ENCODE results near the gene SH3BP1. TPM values are rescaled to one million over a fixed set of nuclear protein-coding genes. Genes with fewer than 3 reads are reported as not detected.

The SH3BP1 gene
- total RNA-seq, 1 experiment from 2014 or later, result 6.1 TPM

DNA sequence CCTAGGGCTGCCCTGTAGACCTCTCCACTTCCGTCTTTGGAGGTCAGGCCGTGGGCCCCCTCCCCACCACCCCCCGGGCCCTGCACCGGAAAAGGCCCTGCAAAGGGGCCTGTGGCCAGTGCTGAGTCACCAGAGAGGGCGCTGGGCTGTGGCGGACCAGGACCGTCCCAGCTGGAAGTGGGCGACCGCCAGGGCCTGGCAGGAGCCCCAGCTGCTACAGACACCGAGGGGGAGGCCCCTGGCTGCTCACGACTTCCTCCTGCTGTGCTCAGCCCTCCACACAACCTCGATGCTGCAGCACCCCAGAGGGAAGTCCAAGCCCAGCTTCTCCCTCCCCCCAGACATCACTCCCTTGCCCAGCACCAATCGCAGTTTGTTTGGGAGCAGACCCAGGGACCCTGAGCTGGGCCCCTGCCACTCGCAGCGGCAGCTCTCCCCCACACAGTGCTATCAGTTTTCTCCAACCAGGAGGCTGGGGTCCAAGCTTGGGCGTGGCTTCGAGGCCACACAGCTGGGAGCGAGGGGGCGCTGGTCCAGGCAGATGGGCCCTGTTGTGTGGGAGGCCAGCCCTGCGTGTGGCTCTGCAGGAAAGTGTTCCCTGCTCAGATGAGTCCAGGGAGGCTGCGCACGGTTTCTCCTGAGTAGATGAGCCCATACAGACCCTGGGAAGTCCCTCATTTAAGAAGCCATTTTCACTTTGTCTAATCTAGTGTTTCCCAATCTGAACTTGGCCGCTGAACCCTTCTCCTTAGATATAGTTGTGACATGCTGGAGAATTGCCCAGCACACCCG lies 5.6 kb upstream of the SH3BP1 start:
- peak; percentile 93 to 94 for DNase-seq
- H3K27me3 ChIP-seq, result no peaks in the 10 kb centered on the region
- H3K4me3 ChIP-seq, result peak overlapping the region; percentile 26
- peak overlapping the region; percentile 67 for H3K27ac ChIP-seq
- H3K36me3 ChIP-seq, result no peaks in the 10 kb centered on the region
- peaks cover 47% of the 10 kb centered on the region for H3K4me1 ChIP-seq
- H3K9me3 ChIP-seq (replicated peaks), result no peaks in the 10 kb centered on the region

DNA sequence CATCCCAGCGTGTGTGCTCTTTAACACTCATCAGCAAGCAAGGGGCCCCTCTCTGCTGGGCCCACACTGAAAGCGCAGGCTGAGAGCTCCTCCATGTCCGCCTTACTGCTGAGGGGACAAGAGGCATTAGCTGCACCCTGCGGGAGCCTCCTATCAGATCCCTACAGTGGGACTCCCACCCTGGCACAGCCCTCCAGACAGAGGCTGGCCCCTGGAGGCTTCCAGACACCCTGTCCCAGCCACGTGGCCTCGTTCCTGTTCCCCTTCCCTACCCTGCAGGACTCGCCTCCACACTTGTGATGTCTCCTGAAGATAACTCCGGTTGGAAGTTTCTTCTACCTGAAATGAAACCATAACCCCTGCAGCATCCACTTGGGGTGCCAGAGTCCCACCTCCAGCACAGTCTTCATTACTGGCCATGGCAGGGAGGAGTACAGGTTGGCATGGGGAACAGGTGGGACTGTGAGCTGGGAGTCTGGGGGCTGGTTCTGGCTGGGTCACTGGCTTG lies 5.0 kb upstream of the SH3BP1 start:
- DNase-seq, result peak in 1 of 2 experiments; percentile 21
- Histone ChIP-seq H3K27ac (peak overlapping the region; percentile 67), H3K36me3 (no peaks in the 10 kb centered on the region), H3K9me3 (replicated peaks) (no peaks in the 10 kb centered on the region), H3K27me3 (no peaks in the 10 kb centered on the region), H3K4me3 (peak overlapping the region; percentile 26), H3K4me1 (peaks cover 50% of the 10 kb centered on the region)

- Histone ChIP-seq H3K4me1 (peaks cover 50% of the 10 kb centered on the region), H3K9me3 (replicated peaks) (no peaks in the 10 kb centered on the region), H3K4me3 (no peak overlapping the region), H3K36me3 (no peaks in the 10 kb centered on the region), H3K27me3 (no peaks in the 10 kb centered on the region), H3K27ac (peak overlapping the region; percentile 67; the same call in 1 of the 2 replicates)
- DNase-seq, result no peak
Observed at GRCh38 chr22:37635157-37635556, 4.3 kb upstream of the SH3BP1 start.

GRCh38 chr22:37636186-37636948 lies 3.1 kb upstream of the SH3BP1 start:
- peak overlapping the region; percentile 41 for H3K27ac ChIP-seq
- no peaks in the 10 kb centered on the region for H3K36me3 ChIP-seq
- no peak overlapping the region for H3K4me3 ChIP-seq
- peaks cover 56% of the 10 kb centered on the region for H3K4me1 ChIP-seq
- H3K27me3 ChIP-seq, result no peaks in the 10 kb centered on the region
- peak; percentile 78 to 81 for DNase-seq
- H3K9me3 ChIP-seq (replicated peaks), result no peaks in the 10 kb centered on the region

- Histone ChIP-seq H3K9me3 (replicated peaks) (no peaks in the 10 kb centered on the region), H3K4me1 (peaks cover 56% of the 10 kb centered on the region), H3K27me3 (no peaks in the 10 kb centered on the region), H3K36me3 (no peaks in the 10 kb centered on the region), H3K4me3 (no peak overlapping the region), H3K27ac (peak overlapping the region; percentile 3; the same call in 1 of the 2 replicates)
- no peak for DNase-seq
Observed at GRCh38 chr22:37636949-37637273, 2.6 kb upstream of the SH3BP1 start.

DNA sequence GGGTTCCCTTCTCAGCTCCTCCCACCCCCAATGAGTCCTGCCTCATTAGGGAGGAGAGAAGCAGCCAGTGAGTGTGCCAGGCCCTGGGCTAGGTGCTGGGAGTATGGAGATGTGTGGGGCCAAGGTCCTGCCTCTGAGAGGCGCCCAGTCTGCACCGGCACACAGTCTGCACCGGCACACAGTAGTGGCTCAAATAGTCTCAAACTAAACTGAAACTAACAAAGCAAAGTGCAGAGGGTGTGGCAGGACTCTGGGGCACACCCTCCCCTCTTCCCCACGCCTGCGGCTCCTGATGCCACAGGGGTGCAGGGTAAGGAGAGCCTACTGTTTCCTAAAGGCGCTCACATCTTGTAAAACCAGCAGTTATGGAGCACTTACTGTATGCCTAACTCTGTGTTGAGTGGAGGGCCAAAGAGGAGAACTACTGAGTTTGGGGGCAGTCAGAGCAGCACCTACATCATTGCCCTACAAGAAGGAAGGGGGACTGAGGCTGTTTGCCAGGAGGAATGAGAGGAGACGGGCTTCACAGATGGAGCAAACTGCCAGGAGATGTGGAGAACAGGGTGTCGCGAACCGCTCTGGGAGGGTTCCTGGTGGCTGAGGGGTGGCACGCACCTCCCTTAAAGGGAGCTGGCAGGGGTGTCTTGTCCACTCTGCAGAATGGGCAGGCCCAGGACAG lies 939 bp upstream of the SH3BP1 start:
- H3K9me3 ChIP-seq (replicated peaks), result no peaks in the 10 kb centered on the region
- no peak overlapping the region for H3K4me3 ChIP-seq
- no peak overlapping the region for H3K27ac ChIP-seq
- H3K4me1 ChIP-seq, result peaks cover 45% of the 10 kb centered on the region
- no peaks in the 10 kb centered on the region for H3K36me3 ChIP-seq
- DNase-seq, result no peak
- H3K27me3 ChIP-seq, result no peaks in the 10 kb centered on the region

- no peaks in the 10 kb centered on the region for H3K36me3 ChIP-seq
- no peaks in the 10 kb centered on the region for H3K9me3 ChIP-seq (replicated peaks)
- no peak overlapping the region for H3K27ac ChIP-seq
- peaks cover 36% of the 10 kb centered on the region for H3K4me1 ChIP-seq
- DNase-seq, result no peak
- peak overlapping the region; percentile 65 for H3K4me3 ChIP-seq
- H3K27me3 ChIP-seq, result no peaks in the 10 kb centered on the region
Observed at GRCh38 chr22:37639771-37640590, 512 bp downstream of the SH3BP1 start.

DNA sequence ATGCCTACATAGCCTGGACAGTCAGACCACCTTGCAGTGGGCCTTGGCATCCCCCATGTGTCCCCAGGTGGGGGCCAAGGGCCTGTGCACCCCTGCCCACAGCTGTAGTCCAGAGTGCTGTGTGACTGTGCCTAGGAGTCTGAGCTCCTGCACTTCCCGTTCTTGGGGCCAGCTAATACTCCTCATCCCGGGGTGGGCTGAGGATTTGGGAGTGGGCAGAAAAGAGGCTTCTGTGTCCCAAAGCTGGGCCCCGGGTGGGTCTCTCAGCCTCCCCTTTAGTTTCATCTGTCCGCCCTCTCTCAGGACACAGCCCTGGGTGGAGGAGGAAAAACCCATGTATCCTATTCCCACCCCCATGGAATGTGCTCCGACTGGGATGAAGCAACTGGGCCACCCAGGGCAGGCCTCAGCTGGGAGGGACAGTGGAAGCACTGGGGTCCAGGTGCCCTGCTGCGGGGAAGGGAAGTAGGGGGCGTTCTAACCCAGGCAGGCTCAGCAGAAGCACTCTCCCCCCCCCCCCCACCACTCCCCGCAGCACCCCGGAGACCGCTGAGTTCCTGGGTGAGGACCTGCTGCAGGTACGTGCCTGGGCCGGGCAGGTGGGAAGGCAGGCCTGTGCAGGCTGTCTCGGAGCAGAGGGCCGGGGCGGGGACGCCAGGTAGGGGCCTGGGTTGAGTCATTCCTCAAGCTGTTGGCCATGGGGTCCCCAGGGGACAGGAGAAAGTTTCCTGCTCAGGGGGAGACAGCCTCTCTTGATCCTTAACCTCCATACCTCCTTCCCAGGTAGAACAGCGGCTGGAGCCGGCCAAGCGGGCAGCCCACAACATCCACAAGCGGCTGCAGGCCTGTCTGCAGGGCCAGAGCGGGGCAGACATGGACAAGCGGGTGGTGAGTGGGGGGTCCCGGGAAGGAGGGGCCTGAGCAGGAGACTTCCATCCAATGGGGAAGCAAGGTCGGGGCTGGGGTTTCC lies 1.4 kb downstream of the SH3BP1 start:
- H3K9me3 ChIP-seq (replicated peaks), result no peaks in the 10 kb centered on the region
- no peaks in the 10 kb centered on the region for H3K36me3 ChIP-seq
- H3K4me1 ChIP-seq, result peaks cover 29% of the 10 kb centered on the region
- no peak overlapping the region for H3K27ac ChIP-seq
- H3K27me3 ChIP-seq, result no peaks in the 10 kb centered on the region
- DNase-seq, result no peak
- peak overlapping the region; percentile 65 for H3K4me3 ChIP-seq

DNA sequence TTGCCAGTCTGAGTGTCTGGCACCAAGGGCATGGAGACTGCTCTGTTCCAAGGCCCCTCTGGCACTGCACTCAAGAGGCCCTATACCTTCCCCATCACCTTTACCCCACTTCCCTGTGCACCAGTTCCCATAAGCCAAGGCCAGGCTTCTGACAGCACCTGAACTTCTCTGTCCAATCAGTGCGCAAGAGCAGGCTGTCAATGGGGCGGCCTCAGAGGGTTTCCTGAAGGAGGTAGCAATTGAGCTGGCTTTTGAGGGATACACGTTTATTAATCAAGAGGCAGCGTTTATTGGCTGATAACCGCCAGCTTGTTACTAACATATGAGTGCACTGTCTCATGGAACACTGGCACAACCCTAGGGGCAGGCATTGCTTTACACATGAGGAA lies 2.1 kb downstream of the SH3BP1 start:
- DNase-seq, result no peak
- Histone ChIP-seq H3K27ac (no peak overlapping the region), H3K9me3 (replicated peaks) (no peaks in the 10 kb centered on the region), H3K36me3 (no peaks in the 10 kb centered on the region), H3K4me3 (no peak overlapping the region), H3K27me3 (no peaks in the 10 kb centered on the region), H3K4me1 (peaks cover 23% of the 10 kb centered on the region)

DNA sequence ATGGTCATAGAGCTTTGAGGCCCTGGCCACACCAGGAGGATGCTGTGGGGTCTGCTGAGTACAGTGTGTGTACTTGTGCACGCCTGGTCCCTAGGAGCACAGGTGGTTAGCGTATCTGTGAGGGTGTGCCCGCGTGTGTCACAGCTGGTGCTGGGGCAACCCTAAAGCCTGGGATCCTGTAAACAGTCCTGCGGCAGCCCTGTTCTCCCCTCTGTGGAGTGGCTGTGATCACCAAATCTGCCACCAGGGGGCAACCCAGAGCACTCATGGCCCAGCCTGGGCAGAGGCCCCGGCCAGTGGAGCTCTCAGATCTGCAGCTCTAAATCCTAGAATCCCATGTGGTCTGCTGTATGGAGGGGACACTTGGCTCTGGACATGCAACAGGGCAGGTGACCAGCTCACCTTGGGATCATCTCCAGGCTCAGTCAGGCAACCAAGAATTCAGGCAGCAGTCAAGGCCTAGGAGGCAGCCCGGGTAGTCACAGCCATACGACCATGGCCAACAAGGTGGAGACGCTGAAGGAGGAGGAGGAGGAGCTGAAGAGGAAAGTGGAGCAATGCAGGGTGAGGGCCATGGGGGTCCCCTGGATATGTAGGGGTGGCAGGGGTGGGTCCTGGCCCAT lies 3.9 kb downstream of the SH3BP1 start:
- H3K27me3 ChIP-seq, result no peaks in the 10 kb centered on the region
- H3K4me1 ChIP-seq, result peaks cover 20% of the 10 kb centered on the region
- peak; percentile 72 to 88 for DNase-seq
- H3K36me3 ChIP-seq, result no peaks in the 10 kb centered on the region
- H3K9me3 ChIP-seq (replicated peaks), result no peaks in the 10 kb centered on the region
- H3K27ac ChIP-seq, result no peak overlapping the region
- H3K4me3 ChIP-seq, result no peak overlapping the region

DNA sequence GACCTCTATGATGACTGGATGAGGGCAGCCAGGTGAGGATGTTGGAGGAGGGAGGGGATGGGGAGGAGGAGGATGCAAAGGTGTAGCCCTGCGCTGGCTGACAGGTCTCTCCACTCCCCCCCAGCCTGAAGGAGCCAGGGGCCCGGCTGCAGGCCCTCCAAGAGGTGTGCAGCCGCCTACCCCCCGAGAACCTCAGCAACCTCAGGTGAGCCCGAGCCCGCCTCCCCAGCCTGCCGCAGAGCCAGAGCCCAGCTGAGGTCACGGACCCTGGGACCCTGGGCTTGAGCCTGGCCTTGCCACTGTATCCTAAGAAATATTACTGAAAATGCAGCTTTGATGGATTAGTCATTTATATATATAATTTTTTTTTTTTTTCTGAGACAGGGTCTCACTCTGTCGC lies 7.8 kb downstream of the SH3BP1 start:
- Histone ChIP-seq H3K27me3 (no peaks in the 10 kb centered on the region), H3K27ac (no peak overlapping the region; the same call in 1 of the 2 replicates), H3K4me1 (0 out of 2 replicates have a peak, but pooled peaks cover 7% of the 10 kb centered on the region), H3K4me3 (no peak overlapping the region), H3K36me3 (no peaks in the 10 kb centered on the region; the same call in 1 of the 2 replicates), H3K9me3 (replicated peaks) (no peaks in the 10 kb centered on the region)
- no peak for DNase-seq

- no peak overlapping the region for H3K4me3 ChIP-seq
- no peaks in the 10 kb centered on the region for H3K9me3 ChIP-seq (replicated peaks)
- H3K27me3 ChIP-seq, result no peaks in the 10 kb centered on the region
- H3K36me3 ChIP-seq, result no peaks in the 10 kb centered on the region; the same call in 1 of the 2 replicates
- H3K27ac ChIP-seq, result peak overlapping the region; percentile 29; the same call in 1 of the 2 replicates
- H3K4me1 ChIP-seq, result 0 out of 2 replicates have a peak, but pooled peaks cover 7% of the 10 kb centered on the region
- DNase-seq, result peak; percentile 39 to 49
Observed at GRCh38 chr22:37647928-37648327, 8.5 kb downstream of the SH3BP1 start.

All from SJCRH30 (cell line).